Activated CD4-positive, alpha-beta memory T cell treated with anti-CD3 and anti-CD28 coated beads, Interleukin-2, amount 10 ng/mL, durations not matched to agents 7 days and 5 days (primary cell): ENCODE results near the gene RCVRN. TPM values are rescaled to one million over a fixed set of nuclear protein-coding genes. Genes with fewer than 3 reads are reported as not detected.

Experiments
- CTCF ChIA-PET: fragments of 350-600 bp; sonication (Branson Sonifier 250); formaldehyde crosslinking; loops from one replicate; lab custom pipeline; 2021; ENCODE audit warnings: antibody characterized with exemption, inconsistent platforms; lab: Charles Lee
- POLR2A ChIA-PET: fragments of 350-600 bp; sonication (Branson Sonifier 250); formaldehyde crosslinking; loops from one replicate; lab custom pipeline; 2021; ENCODE audit warnings: antibody characterized with exemption; lab: Charles Lee
- DNase-seq: peaks from one replicate; pipeline ENCODE4 v3.0.0-alpha.2; 2020
- H3K27ac Mint-ChIP-seq: one replicate; pipeline ENCODE4 v1.8.0; 2021; ENCODE audit warnings: mild to moderate bottlenecking, mixed read lengths
- H3K27me3 Mint-ChIP-seq: one replicate; pipeline ENCODE4 v1.8.0; 2021; ENCODE audit warnings: mixed read lengths
- H3K36me3 Mint-ChIP-seq: one replicate; pipeline ENCODE4 v1.8.0; 2021; ENCODE audit warnings: low read depth, mixed read lengths
- H3K4me1 Mint-ChIP-seq: one replicate; pipeline ENCODE4 v1.8.0; 2021; ENCODE audit warnings: mixed read lengths
- H3K4me3 Mint-ChIP-seq: one replicate; pipeline ENCODE4 v1.8.0; 2021; ENCODE audit warnings: mild to moderate bottlenecking, mixed read lengths
- H3K9me3 Mint-ChIP-seq: one replicate; pipeline ENCODE4 v1.8.0; 2021; ENCODE audit warnings: mixed read lengths
- total RNA-seq, 2 experiments: library from RNA; stranded (reverse); gene quantifications; one replicate each; pipeline ENCODE4 v1.2.3, GENCODE V29; 2021

The RCVRN gene
- total RNA-seq, 2 experiments from 2014 or later: not detected

DNA sequence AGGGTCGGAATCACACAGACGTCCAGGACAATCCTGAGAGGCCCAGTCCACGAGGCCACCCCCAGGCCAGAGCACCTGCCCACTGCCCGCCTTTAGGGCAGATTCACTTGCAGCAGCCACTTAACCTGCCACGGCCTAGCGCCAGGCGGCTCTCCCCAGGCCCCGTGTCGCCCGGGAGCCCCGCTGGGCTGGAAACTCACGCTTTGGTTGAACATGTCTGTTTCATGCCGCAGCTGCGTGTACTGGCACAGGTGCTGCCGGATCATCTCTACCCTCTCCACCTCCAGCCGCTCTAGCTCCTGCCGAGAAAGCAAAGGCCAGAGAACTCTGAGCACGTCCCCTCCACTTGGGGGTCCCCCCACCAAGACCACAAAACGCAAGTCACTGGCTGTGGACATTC, 12.7 kb upstream of the RCVRN start:
- POLR2A ChIA-PET: no interaction called here
- Mint-ChIP-seq H3K36me3 (no peaks in the 10 kb centered on the region), H3K4me1 (no peaks in the 10 kb centered on the region), H3K27ac (no peak overlapping the region), H3K27me3 (no peaks in the 10 kb centered on the region), H3K9me3 (no peaks in the 10 kb centered on the region), H3K4me3 (no peak overlapping the region)
- DNase-seq: no peak
- CTCF ChIA-PET: no interaction called here

- Mint-ChIP-seq H3K9me3 (no peaks in the 10 kb centered on the region), H3K4me1 (no peaks in the 10 kb centered on the region), H3K4me3 (no peak overlapping the region), H3K27me3 (no peaks in the 10 kb centered on the region), H3K27ac (no peak overlapping the region), H3K36me3 (no peaks in the 10 kb centered on the region)
- ChIA-PET POLR2A (no interaction called here), CTCF (interaction anchor here (1.0 kb wide), 1 partner anchor 8 kb away, joined by 5 read pairs; no protein-coding TSS in a partner anchor)
- no peak for DNase-seq
Measured at GRCh38 chr17:9917131-9917530, 12.1 kb upstream of the RCVRN start.

DNA sequence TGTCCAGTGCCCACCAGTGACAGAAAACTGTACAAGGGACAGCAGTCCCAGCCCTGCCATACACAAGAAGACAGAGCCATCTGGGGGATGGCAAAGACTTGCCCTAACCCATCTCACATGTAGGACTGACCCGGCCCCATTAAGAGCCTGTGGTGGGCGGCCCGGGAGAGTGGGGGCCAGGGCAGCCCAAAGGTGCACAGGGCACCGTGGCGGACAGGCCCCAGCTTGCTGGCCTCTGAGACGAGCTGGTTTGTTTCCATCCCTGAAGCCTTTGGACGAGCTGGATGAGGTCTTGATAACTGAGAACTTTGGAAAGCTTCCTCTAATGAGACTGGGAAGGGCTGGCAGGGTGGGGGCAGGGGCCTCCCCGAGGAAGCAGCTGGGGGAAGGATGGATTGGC, 11.0 kb upstream of the RCVRN start:
- CTCF ChIA-PET: interaction anchor here (1.0 kb wide), 1 partner anchor 9 kb away, joined by 5 read pairs; no protein-coding TSS in a partner anchor
- DNase-seq: no peak

DNA sequence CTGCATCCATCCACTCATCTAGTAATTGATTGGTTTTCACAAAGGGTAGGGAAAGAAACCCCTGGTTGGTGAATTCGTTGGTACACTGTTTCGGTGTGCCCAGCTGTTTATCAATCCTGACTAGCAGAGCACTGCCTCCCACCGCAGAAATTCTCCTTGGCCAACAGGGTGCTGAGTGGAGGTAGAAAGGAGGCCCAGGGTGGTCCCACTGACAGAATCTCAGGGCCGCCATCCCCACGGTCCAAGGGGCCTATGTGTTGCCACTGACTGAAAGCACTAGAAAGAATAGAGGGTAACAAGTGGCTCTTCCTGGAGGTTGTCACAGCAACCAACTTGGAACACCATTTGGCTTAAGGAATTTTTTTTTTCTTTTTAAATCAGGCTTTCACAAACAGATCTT, 8.4 kb upstream of the RCVRN start:
- Mint-ChIP-seq H3K4me3 (no peak overlapping the region), H3K27me3 (no peaks in the 10 kb centered on the region), H3K9me3 (no peaks in the 10 kb centered on the region), H3K27ac (no peak overlapping the region), H3K4me1 (no peaks in the 10 kb centered on the region), H3K36me3 (no peaks in the 10 kb centered on the region)
- CTCF ChIA-PET: no interaction called here
- DNase-seq: no peak
- POLR2A ChIA-PET: no interaction called here

More for the DNA sequence above, 11.0 kb upstream of the RCVRN start:
- POLR2A ChIA-PET: no interaction called here
- no peak overlapping the region for H3K27ac Mint-ChIP-seq
- H3K4me3 Mint-ChIP-seq: no peak overlapping the region
- no peaks in the 10 kb centered on the region for H3K9me3 Mint-ChIP-seq
- H3K4me1 Mint-ChIP-seq: no peaks in the 10 kb centered on the region
- H3K27me3 Mint-ChIP-seq: no peaks in the 10 kb centered on the region
- no peaks in the 10 kb centered on the region for H3K36me3 Mint-ChIP-seq

DNA sequence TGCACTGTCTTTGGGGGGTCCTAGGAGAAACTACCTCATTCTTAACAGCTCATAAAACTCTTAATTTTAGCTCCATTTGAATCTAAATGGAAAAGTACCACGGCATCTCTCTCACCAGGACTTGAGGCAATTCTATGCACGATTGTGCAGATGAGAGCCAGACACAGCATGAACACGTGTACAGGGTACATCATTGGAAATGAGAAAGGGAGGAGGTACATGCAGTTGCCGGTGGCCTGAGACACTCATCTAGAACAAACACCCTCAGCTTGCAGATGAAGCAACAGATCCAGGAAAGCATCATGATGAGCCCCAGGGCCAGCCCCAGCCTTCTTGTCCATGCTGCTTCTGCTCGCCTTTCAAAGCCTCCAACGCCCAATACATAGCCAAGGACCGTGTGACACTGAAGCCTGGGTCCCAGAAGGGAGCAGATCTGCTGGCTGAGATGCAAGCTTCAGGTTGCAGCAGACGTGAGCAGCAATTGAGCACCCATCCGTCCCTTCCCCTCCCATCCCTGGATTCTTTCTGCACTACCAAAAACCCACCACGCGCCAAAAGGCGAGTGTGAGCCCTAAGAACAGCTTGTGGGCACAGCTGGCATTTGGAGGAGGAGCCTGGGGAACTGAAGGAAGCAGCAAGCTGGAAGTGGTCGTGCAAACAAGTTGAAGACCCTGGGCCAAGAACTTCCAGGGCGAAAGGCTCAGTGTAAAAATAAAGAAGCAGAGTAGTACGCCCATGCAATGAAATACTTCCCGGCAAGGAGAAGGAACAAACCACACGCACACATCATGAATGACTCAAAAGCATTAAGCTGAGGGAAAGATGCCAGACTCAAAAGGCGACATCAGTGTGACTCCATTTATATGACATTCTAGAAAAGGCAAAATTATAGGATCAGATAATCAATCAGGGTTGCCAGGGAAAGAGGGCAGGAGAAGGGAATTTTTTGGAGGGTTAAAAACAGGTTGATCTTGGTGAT, 7.3 kb upstream of the RCVRN start:
- no peaks in the 10 kb centered on the region for H3K4me1 Mint-ChIP-seq
- H3K27me3 Mint-ChIP-seq: no peaks in the 10 kb centered on the region
- H3K4me3 Mint-ChIP-seq: no peak overlapping the region
- CTCF ChIA-PET: no interaction called here
- H3K36me3 Mint-ChIP-seq: no peaks in the 10 kb centered on the region
- POLR2A ChIA-PET: no interaction called here
- no peak overlapping the region for H3K27ac Mint-ChIP-seq
- no peaks in the 10 kb centered on the region for H3K9me3 Mint-ChIP-seq
- no peak for DNase-seq

- no peaks in the 10 kb centered on the region for H3K27me3 Mint-ChIP-seq
- no peaks in the 10 kb centered on the region for H3K9me3 Mint-ChIP-seq
- H3K4me3 Mint-ChIP-seq: no peak overlapping the region
- no peak for DNase-seq
- ChIA-PET CTCF (no interaction called here), POLR2A (no interaction called here)
- H3K36me3 Mint-ChIP-seq: no peaks in the 10 kb centered on the region
- H3K27ac Mint-ChIP-seq: no peak overlapping the region
- no peaks in the 10 kb centered on the region for H3K4me1 Mint-ChIP-seq
Measured at GRCh38 chr17:9911089-9911488, 6.0 kb upstream of the RCVRN start.

DNA sequence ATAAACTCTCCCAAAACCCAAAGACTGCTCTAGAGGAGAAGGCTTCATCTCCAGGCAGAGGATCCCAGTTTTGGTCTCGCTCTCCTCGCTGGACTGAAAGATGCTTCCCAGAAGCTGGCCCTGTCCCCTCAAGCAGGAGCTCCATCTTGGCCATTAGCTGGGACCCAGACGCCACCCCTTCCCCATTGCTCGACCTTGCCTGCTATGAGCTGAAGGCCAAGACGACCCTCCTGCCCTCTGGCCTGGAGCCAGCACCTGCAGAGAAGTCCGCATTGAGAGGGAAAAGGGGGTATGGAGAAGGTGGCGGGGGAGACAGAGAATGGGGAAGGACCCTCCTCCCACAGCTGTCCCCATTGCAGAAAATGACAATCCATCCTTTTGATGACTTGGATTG, 3.6 kb upstream of the RCVRN start:
- CTCF ChIA-PET: no interaction called here
- Mint-ChIP-seq H3K27me3 (no peaks in the 10 kb centered on the region), H3K9me3 (no peaks in the 10 kb centered on the region), H3K27ac (no peak overlapping the region), H3K4me3 (no peak overlapping the region), H3K36me3 (no peaks in the 10 kb centered on the region), H3K4me1 (no peaks in the 10 kb centered on the region)
- POLR2A ChIA-PET: no interaction called here
- no peak for DNase-seq

GRCh38 chr17:9907883-9908648, 3.0 kb upstream of the RCVRN start:
- no peak for DNase-seq
- H3K27me3 Mint-ChIP-seq: no peaks in the 10 kb centered on the region
- no peaks in the 10 kb centered on the region for H3K4me1 Mint-ChIP-seq
- no peaks in the 10 kb centered on the region for H3K36me3 Mint-ChIP-seq
- H3K27ac Mint-ChIP-seq: no peak overlapping the region
- H3K9me3 Mint-ChIP-seq: no peaks in the 10 kb centered on the region
- no peak overlapping the region for H3K4me3 Mint-ChIP-seq
- POLR2A ChIA-PET: no interaction called here
- CTCF ChIA-PET: no interaction called here

GRCh38 chr17:9907131-9907530, 2.1 kb upstream of the RCVRN start:
- Mint-ChIP-seq H3K4me1 (no peaks in the 10 kb centered on the region), H3K9me3 (no peaks in the 10 kb centered on the region), H3K36me3 (no peaks in the 10 kb centered on the region), H3K4me3 (no peak overlapping the region), H3K27me3 (no peaks in the 10 kb centered on the region), H3K27ac (no peak overlapping the region)
- ChIA-PET CTCF (no interaction called here), POLR2A (no interaction called here)
- no peak for DNase-seq

DNA sequence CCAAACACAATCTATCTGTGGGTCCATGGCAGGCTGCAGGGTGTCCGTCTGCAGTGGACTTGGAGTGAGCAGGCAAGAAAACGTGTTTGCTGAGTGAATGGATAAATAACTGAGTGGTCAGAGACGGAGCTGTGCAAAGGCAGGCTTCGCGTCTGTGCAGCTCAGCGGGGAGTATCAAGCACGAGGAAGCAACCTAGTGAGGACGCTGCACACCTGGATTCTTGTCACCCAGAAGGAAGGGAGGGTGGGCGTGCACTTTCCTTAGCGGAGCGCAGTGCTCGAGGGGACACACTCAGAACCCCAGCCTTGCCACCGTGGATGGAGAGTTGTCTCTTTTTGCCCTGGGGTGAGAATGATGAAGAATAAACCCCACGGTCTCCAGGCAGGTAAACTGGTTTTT, 1.5 kb upstream of the RCVRN start:
- Mint-ChIP-seq H3K9me3 (no peaks in the 10 kb centered on the region), H3K4me3 (no peak overlapping the region), H3K36me3 (no peaks in the 10 kb centered on the region), H3K27me3 (no peaks in the 10 kb centered on the region), H3K27ac (no peak overlapping the region), H3K4me1 (no peaks in the 10 kb centered on the region)
- no peak for DNase-seq
- CTCF ChIA-PET: no interaction called here
- POLR2A ChIA-PET: no interaction called here

GRCh38 chr17:9905902-9906301, 831 bp upstream of the RCVRN start:
- POLR2A ChIA-PET: no interaction called here
- DNase-seq: peak; percentile 21

GRCh38 chr17:9904277-9905077, 594 bp downstream of the RCVRN start:
- H3K9me3 Mint-ChIP-seq: no peaks in the 10 kb centered on the region
- no peak overlapping the region for H3K27ac Mint-ChIP-seq
- POLR2A ChIA-PET: no interaction called here
- no peak for DNase-seq
- H3K4me3 Mint-ChIP-seq: no peak overlapping the region
- no peaks in the 10 kb centered on the region for H3K4me1 Mint-ChIP-seq
- peaks cover 2% of the 10 kb centered on the region for H3K27me3 Mint-ChIP-seq
- H3K36me3 Mint-ChIP-seq: no peaks in the 10 kb centered on the region
- CTCF ChIA-PET: no interaction called here

More at GRCh38 chr17:9905902-9906301, 831 bp upstream of the RCVRN start:
- Mint-ChIP-seq H3K27me3 (peaks cover 2% of the 10 kb centered on the region), H3K36me3 (no peaks in the 10 kb centered on the region), H3K4me1 (no peaks in the 10 kb centered on the region), H3K9me3 (no peaks in the 10 kb centered on the region), H3K4me3 (no peak overlapping the region), H3K27ac (no peak overlapping the region)
- CTCF ChIA-PET: no interaction called here

DNA sequence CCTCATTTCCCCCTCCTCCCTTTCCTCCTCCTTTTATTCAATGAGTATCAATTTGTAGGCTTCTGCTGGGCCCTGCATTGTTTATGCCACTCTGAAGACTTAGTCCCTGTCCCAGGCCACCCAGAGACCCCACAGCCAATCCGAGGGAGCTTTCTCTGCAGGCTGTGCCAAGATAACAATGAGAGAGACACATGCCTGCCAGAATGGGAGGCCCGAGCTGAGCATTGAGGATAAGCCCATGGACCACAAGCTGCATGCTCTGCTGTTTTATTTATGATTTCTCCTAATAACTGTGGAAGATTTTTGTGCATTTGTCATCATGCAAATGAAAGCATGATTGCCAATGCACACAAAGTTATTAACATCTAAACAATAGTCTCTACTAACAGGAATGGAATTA, 3.0 kb downstream of the RCVRN start:
- Mint-ChIP-seq H3K4me3 (no peak overlapping the region), H3K27ac (no peak overlapping the region), H3K27me3 (peaks cover 2% of the 10 kb centered on the region), H3K36me3 (no peaks in the 10 kb centered on the region), H3K9me3 (no peaks in the 10 kb centered on the region), H3K4me1 (no peaks in the 10 kb centered on the region)
- ChIA-PET CTCF (no interaction called here), POLR2A (no interaction called here)
- DNase-seq: no peak
